Measurements from ENCODE around the gene PGA5. TPM values are rescaled to one million over a fixed set of nuclear protein-coding genes. Genes with fewer than 3 reads are reported as not detected.

PGA5 gene
- total RNA-seq, 1 experiment from 2014 or later = not detected

DNA sequence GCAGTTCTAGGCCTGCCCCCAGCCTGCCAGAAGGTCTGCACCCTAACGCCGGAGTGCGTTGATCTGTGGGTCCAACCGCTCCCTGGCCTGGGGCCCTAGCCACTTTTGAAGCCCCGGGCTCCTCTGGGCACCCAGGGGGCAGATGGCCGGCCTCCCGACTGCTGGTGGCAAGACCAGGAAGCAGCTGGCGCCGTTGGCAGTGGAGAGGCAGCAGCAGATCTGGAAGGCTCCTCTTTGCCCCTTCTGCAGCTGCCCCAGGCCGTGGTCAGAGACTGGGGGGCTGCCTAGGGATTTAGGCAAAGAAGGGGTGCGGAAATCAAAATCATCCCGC lies 54.6 kb downstream of the PGA5 start:
- H3K36me3 Mint-ChIP-seq (ENCODE audit: insufficient read depth, unreplicated experiment) = peaks cover 43% of the 10 kb centered on the region
- no peaks in the 10 kb centered on the region for H3K4me1 Mint-ChIP-seq (ENCODE audit: low read depth, unreplicated experiment)
- CTCF ChIA-PET = no interaction called here
- no peak for TF ChIP-seq CTCF (IDR thresholded peaks at IDR 0.05; ENCODE audit: unreplicated experiment)
- H3K4me3 Mint-ChIP-seq (ENCODE audit: low read depth, unreplicated experiment) = no peak overlapping the region
- H3K27ac Mint-ChIP-seq (ENCODE audit: unreplicated experiment) = no peak overlapping the region
- H3K27me3 Mint-ChIP-seq (ENCODE audit: unreplicated experiment) = peaks cover 35% of the 10 kb centered on the region
- BruUV-seq (replicated peaks) = no TSS peak
- no peaks in the 10 kb centered on the region for H3K9me3 Mint-ChIP-seq (ENCODE audit: low read depth, unreplicated experiment)
- intact Hi-C loops (cut with micrococcal nuclease; ENCODE audit: unreplicated experiment) = no loop called here
- DNase-seq = no peak

GRCh38 chr11:61297341-61297740 lies 56.4 kb downstream of the PGA5 start:
- no TSS peak for BruUV-seq (replicated peaks)
- Mint-ChIP-seq H3K4me3 (ENCODE audit: low read depth, unreplicated experiment) (no peak overlapping the region), H3K36me3 (ENCODE audit: insufficient read depth, unreplicated experiment) (peaks cover 56% of the 10 kb centered on the region), H3K9me3 (ENCODE audit: low read depth, unreplicated experiment) (no peaks in the 10 kb centered on the region), H3K27me3 (ENCODE audit: unreplicated experiment) (peaks cover 20% of the 10 kb centered on the region), H3K4me1 (ENCODE audit: low read depth, unreplicated experiment) (no peaks in the 10 kb centered on the region), H3K27ac (ENCODE audit: unreplicated experiment) (no peak overlapping the region)
- CTCF ChIA-PET = no interaction called here
- intact Hi-C loops (cut with micrococcal nuclease; ENCODE audit: unreplicated experiment) = no loop called here
- no peak for TF ChIP-seq CTCF (IDR thresholded peaks at IDR 0.05; ENCODE audit: unreplicated experiment)
- no peak for DNase-seq

DNA sequence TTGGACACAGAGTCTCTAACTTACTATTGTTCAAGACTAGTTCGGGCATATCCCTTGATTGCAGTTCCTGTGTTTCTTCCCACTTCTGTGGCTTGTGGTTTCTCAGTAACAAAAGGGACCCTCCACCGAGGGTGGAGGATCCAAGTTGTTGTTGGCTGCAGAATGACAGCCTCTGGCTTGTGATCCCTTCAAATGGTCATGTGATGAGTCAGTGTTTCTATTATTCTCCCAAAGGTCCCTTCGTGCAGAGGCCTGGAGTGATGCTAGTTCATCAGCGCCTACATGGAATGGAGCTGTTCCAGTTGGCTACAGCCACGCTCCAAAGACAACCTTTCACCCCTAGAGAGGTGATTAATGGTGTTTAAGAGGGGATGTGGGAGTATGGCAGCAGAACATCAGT lies 56.8 kb downstream of the PGA5 start:
- Mint-ChIP-seq H3K36me3 (ENCODE audit: insufficient read depth, unreplicated experiment) (peaks cover 59% of the 10 kb centered on the region), H3K4me3 (ENCODE audit: low read depth, unreplicated experiment) (no peak overlapping the region), H3K9me3 (ENCODE audit: low read depth, unreplicated experiment) (no peaks in the 10 kb centered on the region), H3K4me1 (ENCODE audit: low read depth, unreplicated experiment) (no peaks in the 10 kb centered on the region), H3K27me3 (ENCODE audit: unreplicated experiment) (peaks cover 16% of the 10 kb centered on the region), H3K27ac (ENCODE audit: unreplicated experiment) (no peak overlapping the region)
- no peak for TF ChIP-seq CTCF (IDR thresholded peaks at IDR 0.05; ENCODE audit: unreplicated experiment)
- no peak for DNase-seq
- CTCF ChIA-PET = no interaction called here
- BruUV-seq (replicated peaks) = no TSS peak
- intact Hi-C loops (cut with micrococcal nuclease; ENCODE audit: unreplicated experiment) = no loop called here

DNA sequence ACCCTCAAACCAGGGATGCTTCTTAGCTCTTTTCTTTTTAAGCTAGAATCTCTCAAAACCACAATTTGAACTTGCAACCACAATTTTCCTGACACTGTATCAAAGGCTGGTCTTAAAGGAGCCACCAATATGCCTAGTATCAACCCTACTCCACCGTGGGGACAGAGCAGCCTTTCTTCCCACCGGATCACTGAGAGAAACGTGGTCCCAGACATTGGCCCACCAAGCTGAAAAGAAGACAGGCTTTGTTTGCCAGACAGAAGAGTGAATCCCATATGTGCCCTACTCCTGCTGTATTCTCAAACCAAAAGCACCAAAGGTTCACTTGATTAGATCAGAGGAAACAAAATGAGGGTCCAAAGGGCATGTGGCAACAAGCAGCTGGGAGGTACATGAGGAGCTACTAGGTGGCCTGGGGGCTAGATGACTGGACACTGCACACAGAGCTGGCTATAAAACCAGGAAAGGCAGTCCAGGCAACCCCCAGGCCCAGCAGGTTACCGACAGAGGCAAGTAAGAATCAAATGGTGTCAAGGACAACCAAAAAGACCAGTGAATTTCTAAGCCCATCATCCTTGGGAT lies 57.8 kb downstream of the PGA5 start:
- Mint-ChIP-seq H3K4me3 (ENCODE audit: low read depth, unreplicated experiment) (no peak overlapping the region), H3K27me3 (ENCODE audit: unreplicated experiment) (peaks cover 6% of the 10 kb centered on the region), H3K4me1 (ENCODE audit: low read depth, unreplicated experiment) (no peaks in the 10 kb centered on the region), H3K27ac (ENCODE audit: unreplicated experiment) (no peak overlapping the region), H3K36me3 (ENCODE audit: insufficient read depth, unreplicated experiment) (peaks cover 59% of the 10 kb centered on the region), H3K9me3 (ENCODE audit: low read depth, unreplicated experiment) (no peaks in the 10 kb centered on the region)
- no TSS peak for BruUV-seq (replicated peaks)
- CTCF ChIA-PET = interaction anchor here (1.0 kb wide), 1 partner anchor 64 kb away, joined by 4 read pairs; the partner anchor contains the start of gene TMEM138
- intact Hi-C loops (cut with micrococcal nuclease; ENCODE audit: unreplicated experiment) = no loop called here
- no peak for DNase-seq
- TF ChIP-seq CTCF (IDR thresholded peaks at IDR 0.05; ENCODE audit: unreplicated experiment) = no peak

Other genes starting within 250 kb of the PGA5 start
- not detected in 2 replicates for gene CD5, start 138.7 kb upstream of the PGA5 start, total RNA-seq (2022)
- 22.7 TPM in 2 replicates for gene VPS37C, start 79.7 kb upstream of the PGA5 start, total RNA-seq (2022)
- gene PGA3, start 37.7 kb upstream of the PGA5 start, total RNA-seq (2022) = not detected in 2 replicates
- gene PGA4, start 18.8 kb upstream of the PGA5 start, total RNA-seq (2022) = not detected in 2 replicates
- gene VWCE, start 54.1 kb downstream of the PGA5 start, total RNA-seq (2022) = 0.47 and 0.66 TPM in 2 replicates
- gene DDB1, start 91.9 kb downstream of the PGA5 start, total RNA-seq (2022) = 165 and 193 TPM in 2 replicates
- 61.1 and 79.9 TPM in 2 replicates for gene TKFC, start 92.1 kb downstream of the PGA5 start, total RNA-seq (2022)
- 33.3 and 39.2 TPM in 2 replicates for gene CYB561A3, start 120.7 kb downstream of the PGA5 start, total RNA-seq (2022)
- 45.7 and 51.6 TPM in 2 replicates for gene TMEM138, start 121.2 kb downstream of the PGA5 start, total RNA-seq (2022)
- 10.6 and 11.0 TPM in 2 replicates for gene TMEM216, start 151.4 kb downstream of the PGA5 start, total RNA-seq (2022)
- 86.6 and 96.3 TPM in 2 replicates for gene CPSF7, start 188.8 kb downstream of the PGA5 start, total RNA-seq (2022)
- 41.9 and 42.1 TPM in 2 replicates for gene SDHAF2, start 188.9 kb downstream of the PGA5 start, total RNA-seq (2022)

All from Calu3 (cell line).